GM11168 (cell line): ENCODE measurements around the gene ESPN.

ENCODE experiments used
- in situ Hi-C: fragments of 300-500 bp; cut with MboI; formaldehyde crosslinking; loops from one replicate; pipeline ENCODE4 v1.12.0; 2022; ENCODE audit warnings: low sequenced_read_pairs; ENCODE audit not compliant: unreplicated experiment

The ESPN gene

DNA sequence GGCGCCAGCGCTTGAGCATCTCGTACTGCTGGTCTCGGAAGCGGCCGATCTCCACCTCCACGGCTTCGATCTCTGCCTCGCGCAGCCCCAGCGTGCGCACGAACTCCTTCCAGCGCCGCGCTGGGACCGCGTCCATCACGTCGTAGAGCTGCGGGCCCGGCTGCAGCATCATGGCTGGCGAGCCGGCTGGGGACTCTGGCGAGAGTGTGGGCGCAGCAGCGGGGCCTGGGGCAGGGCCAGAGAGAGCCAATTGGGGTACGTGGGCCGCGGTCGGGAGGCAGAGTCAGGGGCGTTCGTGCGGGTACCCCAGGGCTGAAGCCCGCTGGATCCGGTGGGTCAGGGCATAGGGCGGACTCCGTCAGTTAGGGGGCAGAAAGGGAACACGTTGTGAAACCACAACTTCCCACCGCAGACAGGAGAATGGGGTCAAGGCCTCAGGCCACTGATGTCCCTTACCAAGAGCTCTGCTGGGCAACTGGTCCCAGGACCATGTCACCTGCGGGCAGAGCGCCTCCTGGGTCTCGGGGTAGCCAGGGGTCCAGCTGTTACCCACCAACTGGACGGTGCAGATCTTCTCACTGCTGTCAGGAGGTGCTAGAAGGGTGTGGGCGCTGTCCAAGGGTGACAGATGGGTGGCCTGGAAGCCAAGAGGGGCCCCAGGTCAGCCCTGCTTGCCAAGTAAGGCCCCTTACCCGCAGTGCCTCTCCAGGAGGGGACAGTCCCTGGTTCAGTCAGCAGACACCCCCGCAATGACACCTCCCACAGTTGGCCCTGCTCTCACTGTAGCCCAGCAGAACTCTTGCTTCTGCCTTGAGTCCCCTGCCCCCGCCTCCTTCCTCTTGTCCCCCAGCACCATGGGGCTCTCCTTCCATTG, 37.2 kb downstream of the ESPN start:
- in situ Hi-C loops = no loop called here

DNA sequence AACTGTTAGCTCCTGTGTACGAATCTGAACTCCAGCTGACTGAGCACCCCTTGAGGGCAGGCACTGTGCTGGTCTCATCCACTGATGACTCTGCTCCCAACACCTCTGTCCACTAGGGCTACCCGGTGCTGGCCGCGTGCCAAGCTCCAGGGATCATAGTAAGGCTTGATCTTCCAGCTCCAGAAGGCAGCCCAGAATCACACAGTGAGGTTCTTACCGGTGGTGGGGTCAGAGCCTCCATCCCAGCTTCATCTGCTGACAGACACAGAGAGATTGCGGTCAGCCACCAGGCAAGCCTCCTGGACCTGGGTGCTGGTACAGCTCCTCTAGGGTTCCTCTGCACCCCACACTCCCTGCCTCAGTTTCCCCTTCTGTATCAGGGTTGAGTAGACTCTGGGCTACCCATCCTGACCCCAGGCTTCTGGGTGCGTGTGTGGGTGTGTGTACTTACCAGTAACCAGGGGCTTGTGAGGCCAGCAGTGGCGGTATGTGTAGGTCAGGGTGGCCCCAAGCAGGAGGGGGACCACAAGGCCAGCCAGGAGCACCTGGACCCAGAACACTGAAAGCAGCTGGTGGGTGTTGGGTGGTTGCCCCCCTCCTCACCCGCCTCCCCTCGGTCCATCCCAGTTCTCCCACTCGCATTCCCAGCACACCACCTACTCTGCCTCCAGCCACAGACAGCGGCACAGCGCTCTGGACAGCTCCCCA, 38.0 kb downstream of the ESPN start:
- in situ Hi-C loops = no loop called here

DNA sequence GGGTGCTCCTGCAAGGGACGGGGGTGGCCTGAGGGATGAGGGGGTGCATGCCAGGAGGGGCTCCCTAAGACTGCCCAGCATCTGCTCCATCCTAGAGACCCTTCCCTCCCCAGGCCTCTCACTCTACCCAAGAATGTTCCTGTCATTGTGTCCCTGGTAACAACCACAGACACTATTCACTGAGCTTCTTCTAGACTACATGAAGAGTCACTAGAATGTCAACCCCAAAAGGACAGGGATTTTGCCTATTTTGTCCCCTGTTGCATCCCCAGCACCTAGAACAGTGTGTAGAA, 38.5 kb downstream of the ESPN start:
- in situ Hi-C loops = no loop called here

DNA sequence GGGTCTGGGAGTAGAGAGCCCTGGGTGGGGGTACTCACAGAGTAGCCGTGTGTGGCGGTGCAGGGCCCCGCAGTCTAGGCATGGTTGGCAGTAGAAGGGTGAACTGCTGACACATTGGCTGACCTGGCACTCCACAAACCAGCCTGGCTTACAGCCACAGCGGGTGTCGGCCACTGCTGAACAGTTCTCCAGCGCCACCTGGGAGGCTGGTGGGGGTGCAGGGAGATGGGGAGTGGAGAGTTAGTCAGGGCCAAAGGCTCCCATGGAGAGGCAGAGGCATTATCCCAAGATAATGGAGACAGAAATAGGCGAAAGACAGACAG, 39.9 kb downstream of the ESPN start:
- in situ Hi-C loops = no loop called here

DNA sequence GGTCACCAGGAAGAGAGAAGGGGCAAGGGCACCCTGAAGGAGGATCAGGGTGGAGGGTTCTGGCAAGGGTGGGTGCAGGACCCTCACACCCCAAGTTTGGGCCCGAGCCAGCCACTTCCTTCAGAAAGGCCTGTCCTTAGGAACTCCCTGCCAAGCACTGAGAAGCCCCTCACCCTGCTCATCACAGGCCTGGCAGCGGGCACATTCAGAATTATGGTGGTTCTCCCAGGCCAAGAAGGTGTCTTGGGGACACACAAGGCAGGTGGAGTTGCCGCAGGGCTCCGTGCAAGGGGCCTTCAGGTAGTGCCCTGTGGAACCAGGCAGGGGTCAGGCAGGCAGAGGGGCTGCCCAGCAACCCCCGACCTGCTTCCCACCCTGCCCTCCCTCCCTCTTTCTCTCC, 40.3 kb downstream of the ESPN start:
- in situ Hi-C loops = no loop called here

DNA sequence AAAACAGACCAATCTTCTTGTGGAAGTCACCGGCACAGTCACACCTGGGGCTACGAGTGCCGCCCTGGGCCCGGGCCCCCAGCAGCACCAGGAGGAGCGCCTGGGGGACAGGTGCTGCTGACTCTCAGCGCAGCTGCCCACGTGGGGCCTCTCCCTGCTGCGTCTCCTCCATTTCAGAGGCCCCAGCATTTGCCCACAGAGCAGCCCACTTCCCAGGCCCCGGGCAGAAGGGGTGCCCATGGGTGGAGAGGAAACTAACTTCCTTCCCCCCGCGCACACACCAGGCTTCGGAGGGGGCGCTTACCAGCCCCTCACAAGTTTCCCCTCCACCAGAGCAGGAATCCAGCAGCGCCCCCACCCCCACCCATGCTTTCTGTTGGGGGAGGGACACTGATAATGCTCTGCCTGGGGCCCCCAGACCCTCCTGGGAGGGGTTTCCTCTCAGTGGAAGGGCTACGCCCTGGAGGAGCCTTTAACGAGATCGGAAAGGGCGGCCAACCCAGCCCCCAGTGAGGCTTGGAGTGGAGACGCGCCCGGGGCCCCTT, 41.0 kb downstream of the ESPN start:
- in situ Hi-C loops = no loop called here

DNA sequence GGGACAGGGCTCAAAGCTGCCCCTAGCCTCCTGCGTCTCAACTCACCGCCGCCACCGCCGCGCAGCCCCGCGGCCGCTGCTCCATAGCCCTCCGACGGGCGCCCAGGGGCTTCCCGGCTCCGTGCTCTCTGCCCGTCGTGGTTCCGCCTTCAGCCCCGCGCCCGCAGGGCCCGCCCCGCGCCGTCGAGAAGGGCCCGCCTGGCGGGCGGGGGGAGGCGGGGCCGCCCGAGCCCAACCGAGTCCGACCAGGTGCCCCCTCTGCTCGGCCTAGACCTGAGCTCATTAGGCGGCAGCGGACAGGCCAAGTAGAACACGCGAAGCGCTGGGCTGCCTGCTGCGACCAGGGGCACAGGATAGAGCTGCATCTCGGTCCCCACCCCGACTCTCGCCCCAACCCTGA, 41.4 kb downstream of the ESPN start, which contains the start of gene TNFRSF25:
Gene TNFRSF25 (minus strand): TSS at position 151 of the 400 bp plus-strand sequence. CDS start 66 bp downstream, at position 85.
- in situ Hi-C loops = no loop called here

DNA sequence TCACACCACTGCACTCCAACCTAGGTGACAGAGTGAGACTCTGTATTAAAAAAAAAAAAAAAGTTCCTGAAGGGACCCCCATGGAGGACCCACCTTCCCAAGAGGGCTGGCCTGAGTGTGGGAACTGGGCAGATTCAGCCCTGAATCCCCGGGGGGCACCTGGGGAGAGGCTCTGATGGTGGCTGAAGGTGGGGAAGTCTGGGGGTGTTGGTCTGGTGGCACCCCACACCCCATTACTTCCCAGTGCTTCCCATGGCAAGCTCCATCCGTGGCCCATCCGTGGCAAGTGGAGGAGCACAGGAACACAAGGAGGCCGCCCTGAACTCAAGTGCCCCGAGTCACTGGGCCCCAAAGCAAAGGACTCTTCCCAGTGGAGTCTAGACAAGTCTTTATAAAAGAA, 42.2 kb downstream of the ESPN start:
- in situ Hi-C loops = no loop called here

DNA sequence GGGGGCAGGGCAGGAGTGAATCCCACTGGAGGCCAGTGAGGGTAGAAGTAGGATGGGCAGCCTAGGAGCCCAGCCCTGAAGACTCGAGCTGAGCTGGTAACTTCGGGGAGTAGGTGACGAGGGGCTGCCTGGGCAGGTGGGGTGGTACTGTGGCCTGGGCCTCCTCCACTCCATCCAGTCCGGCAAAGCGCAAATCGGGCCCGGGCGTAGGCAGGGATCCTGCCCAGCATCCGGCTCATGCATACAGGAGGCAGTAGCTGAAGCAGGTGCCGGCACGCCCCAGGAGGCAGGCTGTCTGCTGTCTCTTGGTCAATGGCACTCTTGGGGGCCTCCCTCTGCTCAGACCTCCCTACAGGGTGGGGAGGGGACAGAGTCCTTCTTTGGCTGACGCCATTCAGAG, 42.6 kb downstream of the ESPN start:
- in situ Hi-C loops = no loop called here

DNA sequence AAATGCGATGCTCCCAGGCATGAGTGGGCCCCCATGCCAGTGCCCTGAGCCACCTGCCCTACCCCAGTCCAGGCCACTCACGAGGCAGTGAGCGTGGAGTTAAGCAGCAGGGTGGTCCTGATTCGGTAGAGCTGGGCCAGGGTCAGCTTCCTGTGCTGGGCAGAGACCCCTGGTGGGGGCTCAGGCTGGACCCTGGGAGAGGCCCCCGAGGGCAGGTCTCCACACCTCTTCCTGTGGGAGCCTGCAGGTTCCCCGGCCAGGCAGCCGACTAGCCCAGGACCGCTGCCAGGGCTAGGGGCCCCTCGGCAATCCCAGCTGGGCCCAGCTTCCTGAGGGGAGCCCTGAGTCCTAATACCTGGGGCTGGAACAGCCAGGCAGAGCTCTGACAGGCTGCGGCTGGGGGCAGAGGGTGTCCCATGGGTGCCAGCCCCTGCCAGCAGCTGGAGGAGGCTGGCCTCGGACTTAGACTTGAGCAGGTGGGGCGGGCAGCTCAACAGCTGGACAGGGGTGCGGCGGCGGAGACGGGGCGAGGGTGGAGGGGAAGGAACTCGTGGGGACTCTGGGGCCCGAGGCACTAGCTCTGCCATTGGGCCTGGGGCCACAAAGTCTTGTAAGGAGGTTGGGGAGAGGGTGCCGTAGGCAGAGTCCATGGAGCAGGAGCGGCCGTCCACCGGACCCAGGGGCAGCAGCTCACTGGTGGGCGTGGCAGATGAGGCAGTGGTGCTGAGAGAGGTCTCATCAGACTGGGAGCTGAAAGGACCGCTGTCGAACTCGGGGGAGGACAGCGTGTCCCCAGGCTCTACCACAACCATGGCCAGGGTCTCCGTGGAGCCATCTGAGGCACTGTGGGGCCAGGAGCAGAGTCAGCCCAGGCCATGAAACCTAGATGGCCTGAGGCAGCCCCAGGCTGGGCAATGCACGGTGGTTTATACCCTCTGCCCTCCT, 43.4 kb downstream of the ESPN start:
- in situ Hi-C loops = no loop called here

DNA sequence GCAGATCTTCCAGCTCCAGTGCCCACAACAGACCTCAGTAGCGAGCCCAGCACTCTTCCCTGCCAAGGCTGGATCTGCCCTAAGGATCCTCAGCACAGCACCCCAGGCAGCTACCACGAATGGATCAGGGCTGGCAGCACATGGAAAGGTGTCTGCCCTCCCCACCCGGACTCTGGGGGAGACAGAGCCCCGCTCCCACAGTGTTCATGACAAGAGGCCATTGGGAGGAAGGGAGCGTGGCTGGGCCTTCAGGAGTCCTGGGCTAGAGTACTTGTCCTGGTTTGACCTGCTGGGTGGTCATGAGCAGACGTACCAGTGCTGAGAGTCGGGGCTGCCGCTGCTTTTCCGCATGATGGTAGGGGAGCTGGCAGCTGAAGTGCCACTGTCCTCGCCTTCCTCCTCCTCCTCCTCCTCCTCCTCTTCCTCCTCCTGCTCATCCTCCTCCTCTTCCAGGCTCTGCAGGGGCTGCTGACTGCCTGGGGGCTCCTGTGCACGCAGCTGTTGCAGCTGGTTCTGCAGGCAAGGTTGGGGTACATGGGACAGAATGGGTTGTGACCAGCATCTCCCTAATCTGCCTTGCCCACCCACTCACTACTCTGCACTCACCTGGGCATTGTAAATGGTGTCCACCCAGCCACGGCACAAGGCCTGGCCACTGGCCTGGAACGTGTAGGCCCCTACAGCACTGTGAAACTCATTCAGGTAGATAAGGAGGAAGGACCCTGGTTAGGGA, 44.3 kb downstream of the ESPN start:
- in situ Hi-C loops = no loop called here

DNA sequence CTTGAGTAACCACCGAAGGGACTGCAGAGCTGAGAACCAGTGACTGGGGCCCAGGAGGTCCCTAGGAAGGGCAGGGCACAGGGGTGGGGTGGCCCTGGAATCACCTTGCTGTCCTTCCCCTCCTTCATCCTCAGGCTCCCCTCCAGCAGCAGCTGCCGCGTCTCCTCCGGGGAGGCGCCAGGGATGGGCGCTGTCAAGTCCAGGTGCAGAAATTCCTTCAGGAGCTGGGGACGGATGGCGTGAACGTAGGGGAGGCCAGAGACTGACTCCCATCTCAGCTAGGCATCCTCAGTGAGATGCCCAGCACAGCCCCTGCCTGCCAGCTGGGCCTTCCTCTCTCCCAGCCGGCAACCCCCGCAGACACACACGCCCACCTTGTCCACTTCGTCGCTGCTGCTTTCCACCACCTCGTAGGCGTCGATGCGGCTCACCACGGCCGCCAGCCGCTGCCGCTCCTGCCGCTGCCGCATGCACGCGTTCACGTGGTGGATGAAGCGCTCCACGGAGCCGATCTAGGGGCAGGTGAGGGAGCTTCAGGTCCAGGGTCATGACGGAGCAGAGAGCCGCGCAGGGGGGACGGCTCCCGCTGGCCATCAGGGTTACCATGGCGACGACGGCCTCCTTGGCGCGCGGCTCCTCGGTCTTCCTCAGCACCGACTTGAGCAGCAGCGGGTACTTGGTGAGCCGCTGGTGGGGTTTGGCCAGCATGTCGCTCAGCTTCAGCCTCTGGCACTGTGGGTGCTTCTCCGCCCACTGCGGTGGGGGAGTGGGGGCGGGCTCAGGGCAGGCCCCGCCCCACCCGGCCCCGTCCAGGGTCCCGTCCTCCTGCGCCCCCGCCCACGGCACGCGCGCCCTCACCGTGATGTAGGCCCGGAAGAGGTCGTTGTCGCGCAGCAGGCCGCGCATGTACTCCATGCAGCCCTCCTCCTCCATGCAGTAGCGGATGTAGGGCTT, 45.8 kb downstream of the ESPN start:
- in situ Hi-C loops = no loop called here

DNA sequence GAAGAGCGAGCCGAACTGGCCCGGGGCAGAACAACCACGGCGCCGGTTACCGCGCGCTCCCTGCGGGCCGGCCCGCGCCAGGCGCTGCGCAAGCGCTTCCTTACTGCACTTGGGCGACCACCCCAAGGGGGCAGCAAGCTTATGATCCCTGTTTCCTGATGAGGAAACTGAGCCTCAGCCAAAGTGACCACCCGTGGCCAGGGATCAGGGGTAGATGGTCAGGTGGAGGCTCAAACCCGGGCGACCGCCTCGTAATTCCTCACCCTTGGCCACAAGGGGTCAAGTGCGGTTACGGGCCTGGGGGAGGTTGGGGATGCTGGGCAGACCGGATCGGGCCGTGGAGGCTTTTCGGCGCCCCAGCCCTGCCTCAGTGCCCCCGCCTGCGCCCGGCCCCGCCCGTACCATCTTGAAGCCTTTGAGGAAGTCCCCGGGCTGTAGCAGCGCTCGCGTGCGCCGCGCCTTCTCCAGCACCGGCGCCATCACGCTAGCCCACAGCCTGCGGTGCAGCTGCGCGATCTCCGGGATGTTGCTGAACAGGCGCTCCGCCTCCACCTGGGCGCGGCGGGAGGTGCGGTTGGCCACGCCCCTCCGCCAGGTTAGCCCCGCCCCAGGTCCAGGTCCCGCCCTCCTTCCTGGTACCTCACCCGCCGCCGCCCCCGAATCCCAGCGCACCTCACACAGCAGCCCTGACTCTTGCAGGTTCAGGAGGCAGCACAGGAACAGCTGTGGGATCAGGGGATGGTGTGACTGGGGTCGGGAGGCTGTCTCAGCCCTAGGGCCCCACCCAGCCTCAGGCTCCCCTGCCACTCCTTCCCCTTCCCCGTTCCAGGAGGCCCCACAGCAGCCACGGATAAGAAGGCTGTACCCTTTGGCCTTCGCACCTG, 46.8 kb downstream of the ESPN start:
- in situ Hi-C loops = no loop called here

DNA sequence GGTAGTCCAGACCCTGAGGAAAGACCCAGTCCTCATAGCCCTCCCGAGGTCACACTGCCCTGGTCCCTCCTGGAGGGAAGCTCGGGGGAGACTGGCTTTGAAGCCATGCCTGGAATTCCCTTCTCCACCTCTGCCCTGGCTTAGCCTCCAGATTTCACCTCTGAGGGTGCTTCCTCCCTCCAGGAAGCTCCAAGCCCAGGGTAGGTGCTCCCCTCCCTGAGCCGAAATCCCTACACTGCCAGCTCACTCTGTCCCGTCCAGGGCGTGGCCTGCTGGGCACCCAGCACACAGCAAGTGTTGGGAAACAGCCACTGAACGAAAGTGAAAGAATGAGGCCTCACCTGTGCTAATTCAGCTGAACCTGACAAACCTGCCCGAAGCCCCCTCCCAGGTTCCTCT, 47.4 kb downstream of the ESPN start:
- in situ Hi-C loops = no loop called here

DNA sequence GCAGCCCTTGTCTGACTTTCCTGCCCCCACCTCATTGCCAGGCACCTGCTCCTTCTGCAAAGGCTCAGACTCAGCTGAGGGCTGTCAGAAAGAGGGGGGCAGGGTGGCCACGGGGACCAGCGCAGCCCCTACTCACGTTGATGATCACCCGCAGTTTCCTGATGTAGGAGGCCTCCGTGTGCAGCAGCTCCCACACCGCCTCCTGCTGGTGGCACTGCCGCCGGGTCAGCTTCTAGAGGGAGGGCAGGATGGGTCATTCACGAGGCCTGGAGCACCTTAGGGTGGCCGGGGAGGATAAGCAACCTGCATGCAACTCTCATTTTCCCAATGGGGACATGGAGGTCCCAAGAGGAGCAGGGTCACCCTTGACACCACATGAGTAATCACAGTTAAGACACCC, 47.8 kb downstream of the ESPN start:
- in situ Hi-C loops = no loop called here

DNA sequence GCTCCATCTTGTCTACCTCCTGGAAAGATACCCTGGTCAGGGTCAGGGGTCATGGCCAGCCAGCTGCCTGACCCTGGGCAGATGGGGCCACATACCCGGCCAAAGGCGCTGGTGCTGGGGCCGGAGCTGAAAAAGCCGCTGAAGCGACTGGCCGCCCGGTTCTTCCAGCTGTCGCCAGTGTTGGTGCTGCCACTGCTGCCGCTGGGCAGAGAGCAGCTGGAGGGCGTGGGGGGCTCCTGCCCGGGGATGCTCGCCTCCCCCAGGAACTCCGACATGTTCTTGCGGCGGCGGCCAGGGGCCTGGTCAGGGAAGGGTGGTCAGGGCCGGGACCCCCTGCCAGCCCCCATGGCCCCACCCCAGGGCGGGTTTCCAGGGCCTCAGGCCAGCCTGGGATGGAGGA, 48.6 kb downstream of the ESPN start:
- in situ Hi-C loops = no loop called here

DNA sequence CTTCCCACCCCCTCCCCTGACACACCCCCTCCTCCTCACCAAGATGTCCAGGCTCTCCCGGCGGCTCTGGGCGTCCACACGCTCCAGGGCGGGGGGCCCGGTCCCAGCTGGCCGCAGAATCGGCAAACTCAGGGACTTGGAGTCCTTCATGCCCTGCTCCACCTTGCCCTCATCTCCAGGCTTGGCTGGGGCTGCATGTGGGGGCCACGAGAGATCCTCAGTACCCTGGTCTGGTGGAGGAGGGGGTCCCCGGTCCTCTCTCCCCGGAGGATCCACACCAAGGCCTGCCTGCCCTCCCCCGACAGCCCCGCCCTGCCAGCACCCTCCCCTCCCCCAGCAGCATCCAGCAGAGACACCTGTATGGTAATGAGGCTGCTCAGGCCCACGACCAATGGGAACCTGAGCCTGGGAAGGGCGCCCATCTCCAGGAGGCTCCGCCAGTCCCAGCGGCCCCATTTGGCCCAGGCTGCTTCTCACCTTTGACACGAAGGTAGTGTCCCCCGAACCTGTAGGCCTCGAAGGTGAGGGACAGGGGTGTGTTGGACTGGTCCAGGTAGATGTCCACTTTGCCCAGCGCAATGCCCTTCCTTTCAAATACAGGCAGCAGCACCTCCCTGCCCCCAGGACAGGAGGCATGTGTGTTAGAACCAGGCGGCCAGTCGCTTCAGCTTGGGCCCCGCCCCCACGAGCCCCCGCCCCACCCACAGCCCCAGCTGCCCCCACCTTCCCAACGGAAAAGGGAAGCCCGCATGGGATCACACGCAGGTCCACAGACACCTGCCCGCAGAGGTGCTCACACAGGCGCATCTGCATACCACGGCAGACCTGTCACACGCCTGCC, 49.6 kb downstream of the ESPN start:
- in situ Hi-C loops = no loop called here
